ENCODE results near the gene SCMH1. TPM values are rescaled to one million over a fixed set of nuclear protein-coding genes. Genes with fewer than 3 reads are reported as not detected.

Gene SCMH1
- total RNA-seq, 2 experiments from 2014 or later, result 47.0 to 47.7 TPM

- TF ChIP-seq CTCF (conservative IDR thresholded peaks at IDR 0.05; ENCODE audit: low read length), result no peak
- no peak for TF ChIP-seq EZH2phosphoT487 (IDR thresholded peaks at IDR 0.05; ENCODE audit: borderline replicate concordance, low read depth, low read length)
- Histone ChIP-seq H3K9me3 (ENCODE audit: low read length) (no peaks in the 10 kb centered on the region), H3K27ac (ENCODE audit: low read depth, low read length, poor library complexity, severe bottlenecking) (no peak overlapping the region), H4K20me1 (ENCODE audit: insufficient read depth, low read length) (no peaks in the 10 kb centered on the region), H3K4me2 (ENCODE audit: low read length) (no peak overlapping the region), H2AFZ (ENCODE audit: low read length) (no peak overlapping the region), H3K4me1 (ENCODE audit: insufficient read depth, low read length, poor library complexity, severe bottlenecking) (peaks cover under 1% of the 10 kb centered on the region), H3K79me2 (ENCODE audit: insufficient read depth, low read depth, low read length) (no peaks in the 10 kb centered on the region), H3K4me3 (ENCODE audit: low read depth, low read length, poor library complexity, severe bottlenecking) (no peak overlapping the region), H3K9me2 (ENCODE audit: insufficient read depth, low read length) (no peaks in the 10 kb centered on the region), H3K36me3 (ENCODE audit: insufficient read depth, low read length) (peaks cover 98% of the 10 kb centered on the region)
- no TSS peak for BruUV-seq (replicated peaks)
- CTCF ChIA-PET (ENCODE audit: unreplicated experiment), result no interaction called here
- DNase-seq (ENCODE audit: low spot score), result no peak
- intact Hi-C loops (cut with micrococcal nuclease; ENCODE audit: unreplicated experiment), result no loop called here
- POLR2A ChIA-PET, result no interaction called here
Observed at GRCh38 chr1:41009466-41009865, 232.6 kb downstream of the SCMH1 start.

GRCh38 chr1:41006942-41007865 lies 234.9 kb downstream of the SCMH1 start:
- no peaks in the 10 kb centered on the region for H3K9me2 ChIP-seq (ENCODE audit: insufficient read depth, low read length)
- no TSS peak for BruUV-seq (replicated peaks)
- no peak for DNase-seq (ENCODE audit: low spot score)
- H3K4me3 ChIP-seq (ENCODE audit: low read depth, low read length, poor library complexity, severe bottlenecking), result no peak overlapping the region
- no peak overlapping the region for H3K4me2 ChIP-seq (ENCODE audit: low read length)
- intact Hi-C loops (cut with micrococcal nuclease; ENCODE audit: unreplicated experiment), result no loop called here
- H3K27ac ChIP-seq (ENCODE audit: low read depth, low read length, poor library complexity, severe bottlenecking), result no peak overlapping the region
- no peak overlapping the region for H2AFZ ChIP-seq (ENCODE audit: low read length)
- TF ChIP-seq CTCF (conservative IDR thresholded peaks at IDR 0.05; ENCODE audit: low read length), result no peak
- no peak for TF ChIP-seq EZH2phosphoT487 (IDR thresholded peaks at IDR 0.05; ENCODE audit: borderline replicate concordance, low read depth, low read length)
- no peaks in the 10 kb centered on the region for H3K79me2 ChIP-seq (ENCODE audit: insufficient read depth, low read depth, low read length)
- CTCF ChIA-PET (ENCODE audit: unreplicated experiment), result no interaction called here
- H3K4me1 ChIP-seq (ENCODE audit: insufficient read depth, low read length, poor library complexity, severe bottlenecking), result no peaks in the 10 kb centered on the region
- POLR2A ChIA-PET, result no interaction called here
- H4K20me1 ChIP-seq (ENCODE audit: insufficient read depth, low read length), result no peaks in the 10 kb centered on the region
- peaks cover 100% of the 10 kb centered on the region for H3K36me3 ChIP-seq (ENCODE audit: insufficient read depth, low read length)
- no peaks in the 10 kb centered on the region for H3K9me3 ChIP-seq (ENCODE audit: low read length)

GRCh38 chr1:41005876-41006275 lies 236.2 kb downstream of the SCMH1 start:
- no peaks in the 10 kb centered on the region for H3K9me2 ChIP-seq (ENCODE audit: insufficient read depth, low read length)
- no peak overlapping the region for H2AFZ ChIP-seq (ENCODE audit: low read length)
- no peaks in the 10 kb centered on the region for H3K4me1 ChIP-seq (ENCODE audit: insufficient read depth, low read length, poor library complexity, severe bottlenecking)
- DNase-seq (ENCODE audit: low spot score), result no peak
- no peak overlapping the region for H3K27ac ChIP-seq (ENCODE audit: low read depth, low read length, poor library complexity, severe bottlenecking)
- CTCF ChIA-PET (ENCODE audit: unreplicated experiment), result no interaction called here
- H3K9me3 ChIP-seq (ENCODE audit: low read length), result no peaks in the 10 kb centered on the region
- BruUV-seq (replicated peaks), result no TSS peak
- H4K20me1 ChIP-seq (ENCODE audit: insufficient read depth, low read length), result no peaks in the 10 kb centered on the region
- H3K79me2 ChIP-seq (ENCODE audit: insufficient read depth, low read depth, low read length), result no peaks in the 10 kb centered on the region
- intact Hi-C loops (cut with micrococcal nuclease; ENCODE audit: unreplicated experiment), result no loop called here
- POLR2A ChIA-PET, result interaction anchor here (0.6 kb wide), 1 partner anchor 1532 kb away, joined by 4 read pairs; no protein-coding TSS in a partner anchor
- TF ChIP-seq EZH2phosphoT487 (IDR thresholded peaks at IDR 0.05; ENCODE audit: borderline replicate concordance, low read depth, low read length), result no peak
- no peak for TF ChIP-seq CTCF (conservative IDR thresholded peaks at IDR 0.05; ENCODE audit: low read length)
- peaks cover 100% of the 10 kb centered on the region for H3K36me3 ChIP-seq (ENCODE audit: insufficient read depth, low read length)
- H3K4me3 ChIP-seq (ENCODE audit: low read depth, low read length, poor library complexity, severe bottlenecking), result no peak overlapping the region
- H3K4me2 ChIP-seq (ENCODE audit: low read length), result no peak overlapping the region

Measured in OCI-LY7 (cell line).